ENCODE measurements around the gene LPXN.
A peak's percentile ranks its signal among the peaks of the same experiment; 100 is the strongest.

Gene LPXN

GRCh38 chr11:58502004-58502403 lies 73.7 kb downstream of the LPXN start:
- H3K27me3 ChIP-seq (ENCODE audit: insufficient read depth, low read length): no peaks in the 10 kb centered on the region
- no peaks in the 10 kb centered on the region for H3K4me1 ChIP-seq (ENCODE audit: control insufficient read depth, insufficient read depth, low read length, unreplicated experiment)
- H3K4me3 ChIP-seq (ENCODE audit: low read depth, low read length): no peak overlapping the region
- no peaks in the 10 kb centered on the region for H3K79me2 ChIP-seq (ENCODE audit: control insufficient read depth, insufficient read depth, low read length, unreplicated experiment)
- no peak overlapping the region for H2AFZ ChIP-seq (ENCODE audit: low read length, unreplicated experiment)
- no peak overlapping the region for H3K27ac ChIP-seq (ENCODE audit: low read depth, low read length)
- no peaks in the 10 kb centered on the region for H3K36me3 ChIP-seq (ENCODE audit: insufficient read depth, low read length)

- no peak overlapping the region for H3K4me3 ChIP-seq (ENCODE audit: low read depth, low read length)
- H3K4me1 ChIP-seq (ENCODE audit: control insufficient read depth, insufficient read depth, low read length, unreplicated experiment): peaks cover 15% of the 10 kb centered on the region
- H3K27me3 ChIP-seq (ENCODE audit: insufficient read depth, low read length): no peaks in the 10 kb centered on the region
- no peaks in the 10 kb centered on the region for H3K36me3 ChIP-seq (ENCODE audit: insufficient read depth, low read length)
- H3K79me2 ChIP-seq (ENCODE audit: control insufficient read depth, insufficient read depth, low read length, unreplicated experiment): no peaks in the 10 kb centered on the region
- no peak overlapping the region for H3K27ac ChIP-seq (ENCODE audit: low read depth, low read length)
- H2AFZ ChIP-seq (ENCODE audit: low read length, unreplicated experiment): no peak overlapping the region
Observed at GRCh38 chr11:58498464-58498863, 77.2 kb downstream of the LPXN start.

- Histone ChIP-seq H3K27ac (ENCODE audit: low read depth, low read length) (no peak overlapping the region), H3K27me3 (ENCODE audit: insufficient read depth, low read length) (no peaks in the 10 kb centered on the region), H3K36me3 (ENCODE audit: insufficient read depth, low read length) (no peaks in the 10 kb centered on the region), H3K4me3 (ENCODE audit: low read depth, low read length) (no peak overlapping the region), H3K79me2 (ENCODE audit: control insufficient read depth, insufficient read depth, low read length, unreplicated experiment) (no peaks in the 10 kb centered on the region), H2AFZ (ENCODE audit: low read length, unreplicated experiment) (no peak overlapping the region), H3K4me1 (ENCODE audit: control insufficient read depth, insufficient read depth, low read length, unreplicated experiment) (peaks cover 17% of the 10 kb centered on the region)
Observed at GRCh38 chr11:58497951-58498350, 77.7 kb downstream of the LPXN start.

- no peaks in the 10 kb centered on the region for H3K27me3 ChIP-seq (ENCODE audit: insufficient read depth, low read length)
- no peak overlapping the region for H3K27ac ChIP-seq (ENCODE audit: low read depth, low read length)
- H3K79me2 ChIP-seq (ENCODE audit: control insufficient read depth, insufficient read depth, low read length, unreplicated experiment): no peaks in the 10 kb centered on the region
- H3K36me3 ChIP-seq (ENCODE audit: insufficient read depth, low read length): no peaks in the 10 kb centered on the region
- H2AFZ ChIP-seq (ENCODE audit: low read length, unreplicated experiment): no peak overlapping the region
- H3K4me1 ChIP-seq (ENCODE audit: control insufficient read depth, insufficient read depth, low read length, unreplicated experiment): peaks cover 17% of the 10 kb centered on the region
- no peak overlapping the region for H3K4me3 ChIP-seq (ENCODE audit: low read depth, low read length)
Observed at GRCh38 chr11:58495906-58496305, 79.8 kb downstream of the LPXN start.

GRCh38 chr11:58494101-58494500 lies 81.6 kb downstream of the LPXN start:
- H2AFZ ChIP-seq (ENCODE audit: low read length, unreplicated experiment): no peak overlapping the region
- peak overlapping the region; percentile 40; the same call in 1 of the 2 replicates for H3K27ac ChIP-seq (ENCODE audit: low read depth, low read length)
- no peak overlapping the region for H3K4me3 ChIP-seq (ENCODE audit: low read depth, low read length)
- no peaks in the 10 kb centered on the region for H3K27me3 ChIP-seq (ENCODE audit: insufficient read depth, low read length)
- no peaks in the 10 kb centered on the region for H3K79me2 ChIP-seq (ENCODE audit: control insufficient read depth, insufficient read depth, low read length, unreplicated experiment)
- H3K4me1 ChIP-seq (ENCODE audit: control insufficient read depth, insufficient read depth, low read length, unreplicated experiment): peaks cover 17% of the 10 kb centered on the region
- H3K36me3 ChIP-seq (ENCODE audit: insufficient read depth, low read length): no peaks in the 10 kb centered on the region

GRCh38 chr11:58493676-58494075 lies 82.0 kb downstream of the LPXN start:
- Histone ChIP-seq H3K4me1 (ENCODE audit: control insufficient read depth, insufficient read depth, low read length, unreplicated experiment) (peaks cover 17% of the 10 kb centered on the region), H3K27ac (ENCODE audit: low read depth, low read length) (peak overlapping the region; percentile 40; the same call in 1 of the 2 replicates), H3K4me3 (ENCODE audit: low read depth, low read length) (no peak overlapping the region), H2AFZ (ENCODE audit: low read length, unreplicated experiment) (no peak overlapping the region), H3K27me3 (ENCODE audit: insufficient read depth, low read length) (no peaks in the 10 kb centered on the region), H3K79me2 (ENCODE audit: control insufficient read depth, insufficient read depth, low read length, unreplicated experiment) (no peaks in the 10 kb centered on the region), H3K36me3 (ENCODE audit: insufficient read depth, low read length) (no peaks in the 10 kb centered on the region)

GRCh38 chr11:58490827-58491226 lies 84.8 kb downstream of the LPXN start:
- Histone ChIP-seq H3K4me3 (ENCODE audit: low read depth, low read length) (no peak overlapping the region), H3K79me2 (ENCODE audit: control insufficient read depth, insufficient read depth, low read length, unreplicated experiment) (no peaks in the 10 kb centered on the region), H3K27ac (ENCODE audit: low read depth, low read length) (no peak overlapping the region), H2AFZ (ENCODE audit: low read length, unreplicated experiment) (no peak overlapping the region), H3K27me3 (ENCODE audit: insufficient read depth, low read length) (no peaks in the 10 kb centered on the region), H3K36me3 (ENCODE audit: insufficient read depth, low read length) (no peaks in the 10 kb centered on the region), H3K4me1 (ENCODE audit: control insufficient read depth, insufficient read depth, low read length, unreplicated experiment) (peaks cover 17% of the 10 kb centered on the region)

- Histone ChIP-seq H3K27me3 (ENCODE audit: insufficient read depth, low read length) (no peaks in the 10 kb centered on the region), H3K4me1 (ENCODE audit: control insufficient read depth, insufficient read depth, low read length, unreplicated experiment) (no peaks in the 10 kb centered on the region), H2AFZ (ENCODE audit: low read length, unreplicated experiment) (no peak overlapping the region), H3K79me2 (ENCODE audit: control insufficient read depth, insufficient read depth, low read length, unreplicated experiment) (no peaks in the 10 kb centered on the region), H3K4me3 (ENCODE audit: low read depth, low read length) (no peak overlapping the region), H3K27ac (ENCODE audit: low read depth, low read length) (no peak overlapping the region), H3K36me3 (ENCODE audit: insufficient read depth, low read length) (no peaks in the 10 kb centered on the region)
Observed at GRCh38 chr11:58487170-58487569, 88.5 kb downstream of the LPXN start.

GRCh38 chr11:58485961-58486360 lies 89.7 kb downstream of the LPXN start:
- no peaks in the 10 kb centered on the region; the same call in 1 of the 2 replicates for H3K27me3 ChIP-seq (ENCODE audit: insufficient read depth, low read length)
- H3K79me2 ChIP-seq (ENCODE audit: control insufficient read depth, insufficient read depth, low read length, unreplicated experiment): no peaks in the 10 kb centered on the region
- H3K4me1 ChIP-seq (ENCODE audit: control insufficient read depth, insufficient read depth, low read length, unreplicated experiment): no peaks in the 10 kb centered on the region
- H3K27ac ChIP-seq (ENCODE audit: low read depth, low read length): no peak overlapping the region
- H2AFZ ChIP-seq (ENCODE audit: low read length, unreplicated experiment): no peak overlapping the region
- H3K4me3 ChIP-seq (ENCODE audit: low read depth, low read length): no peak overlapping the region
- H3K36me3 ChIP-seq (ENCODE audit: insufficient read depth, low read length): no peaks in the 10 kb centered on the region
